Dermis microvascular lymphatic vessel endothelial cell (primary cell): ENCODE measurements around the gene S100A8. TPM values are rescaled to one million over a fixed set of nuclear protein-coding genes. Genes with fewer than 3 reads are reported as not detected.
A peak's percentile ranks its signal among the peaks of the same experiment; 100 is the strongest.
"Not testable (repeated sequence)": the region's sequence is repeated elsewhere in the genome, so short reads cannot be mapped to it uniquely, and the experiment has no call there.

Experiments used
- DNase-seq, 2 donors: peaks; one replicate each; pipeline versions ENCODE4 v3.0.0 to v3.0.0-alpha.2; 2010; ENCODE audit warnings: low read depth in 2 of 2
- total RNA-seq: library from RNA; depleted of rRNA; stranded (reverse); fragments of >200 nt; gene quantifications from 2 replicates; pipeline ENCODE4 v1.2.1, GENCODE V29; 2014

Gene S100A8
- total RNA-seq, 1 donor from 2014 or later, result not detected

DNA sequence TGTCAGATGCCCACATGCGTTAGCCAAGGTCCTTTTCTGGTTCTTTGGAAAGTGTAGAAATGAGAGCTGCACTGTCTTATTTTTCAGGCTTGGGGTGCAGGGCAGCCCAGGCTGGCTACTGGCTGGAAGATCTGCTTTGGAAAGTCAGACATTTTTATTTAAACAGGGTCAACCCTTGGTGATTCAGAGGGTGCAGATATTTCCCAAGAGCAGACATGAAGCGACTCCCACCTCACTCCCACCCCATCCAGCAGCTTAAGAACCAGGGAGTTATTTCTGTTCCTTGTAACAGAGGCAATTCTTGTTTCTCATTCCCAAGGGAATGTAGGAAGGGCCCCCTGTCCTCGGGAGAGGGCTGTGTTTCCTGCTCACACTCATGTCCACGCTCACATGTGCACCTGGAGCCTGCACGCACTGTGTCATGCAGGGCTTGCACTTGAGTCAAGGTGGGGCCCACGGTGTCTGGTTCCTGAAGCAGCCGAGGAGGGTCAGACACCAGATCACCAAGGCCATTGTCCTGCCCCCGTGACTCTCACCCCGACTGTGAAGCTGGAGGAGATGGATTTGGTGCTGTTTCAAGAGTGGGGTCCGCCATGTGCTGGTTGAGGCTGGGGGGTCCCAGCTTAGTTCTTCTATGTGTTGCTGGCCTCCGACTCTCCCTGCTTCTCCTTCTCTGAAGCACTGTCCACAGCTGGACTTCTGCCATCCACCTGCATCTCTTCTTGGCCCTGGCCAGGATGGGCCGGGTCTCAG lies 26.4 kb upstream of the S100A8 start:
- no peak for DNase-seq

DNA sequence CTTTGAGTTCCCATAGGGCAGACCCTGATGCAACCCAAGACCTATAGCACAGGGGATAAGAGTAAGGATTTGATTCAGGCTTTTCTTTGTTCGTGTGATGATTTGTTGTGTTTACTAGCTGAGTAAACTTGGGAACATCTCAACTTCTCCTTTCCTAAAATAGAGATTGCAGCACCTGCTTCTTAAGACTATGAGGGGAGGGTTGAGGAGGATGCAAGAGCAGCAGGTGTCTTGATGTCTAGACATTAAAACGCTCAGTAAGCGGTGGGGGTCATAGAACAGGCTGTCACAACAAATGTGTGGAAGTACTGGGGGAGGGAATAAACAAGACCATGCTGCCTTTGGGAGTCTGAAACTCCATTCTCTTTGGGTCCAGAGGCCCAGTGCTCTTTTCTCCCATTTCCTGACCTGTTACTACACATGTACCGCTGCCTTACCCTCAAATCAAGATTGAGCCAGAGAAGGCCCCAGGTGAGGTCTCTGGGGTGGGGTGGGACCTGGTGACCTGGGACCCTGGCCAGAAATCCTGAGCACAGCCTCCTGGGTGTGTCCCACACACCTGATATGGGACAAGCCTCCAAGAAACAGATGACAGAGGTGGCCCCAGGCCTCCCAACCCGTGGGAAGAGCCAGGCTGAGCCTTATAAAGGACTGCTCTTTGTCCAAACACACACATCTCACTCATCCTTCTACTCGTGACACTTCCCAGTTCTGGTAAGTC lies 25.1 kb upstream of the S100A8 start, which contains the start of gene S100A7A:
Gene S100A7A, plus strand, starts transcription at position 671 of the 721 bp plus-strand sequence. CDS start 1,563 bp downstream, outside the sequence.
- no peak for DNase-seq

DNA sequence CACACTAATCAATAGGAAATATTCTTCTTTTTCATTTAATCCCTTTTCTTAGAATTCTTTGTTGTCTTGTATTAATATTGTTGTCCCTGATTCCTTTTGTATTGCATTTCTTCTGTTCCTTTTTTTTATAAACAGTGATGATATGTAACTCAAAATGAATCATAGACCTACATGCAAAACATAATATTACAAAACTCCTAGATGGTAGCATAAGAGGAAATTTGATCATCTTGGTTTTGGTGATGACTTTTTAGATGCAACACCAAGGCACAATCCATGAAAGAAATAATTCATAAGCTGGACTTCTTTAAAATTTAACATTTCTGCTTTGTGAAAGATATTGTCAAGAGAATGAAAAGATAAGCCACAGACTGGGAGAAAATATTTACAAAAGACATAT lies 23.1 kb upstream of the S100A8 start:
- DNase-seq, result not testable (repeated sequence)

DNA sequence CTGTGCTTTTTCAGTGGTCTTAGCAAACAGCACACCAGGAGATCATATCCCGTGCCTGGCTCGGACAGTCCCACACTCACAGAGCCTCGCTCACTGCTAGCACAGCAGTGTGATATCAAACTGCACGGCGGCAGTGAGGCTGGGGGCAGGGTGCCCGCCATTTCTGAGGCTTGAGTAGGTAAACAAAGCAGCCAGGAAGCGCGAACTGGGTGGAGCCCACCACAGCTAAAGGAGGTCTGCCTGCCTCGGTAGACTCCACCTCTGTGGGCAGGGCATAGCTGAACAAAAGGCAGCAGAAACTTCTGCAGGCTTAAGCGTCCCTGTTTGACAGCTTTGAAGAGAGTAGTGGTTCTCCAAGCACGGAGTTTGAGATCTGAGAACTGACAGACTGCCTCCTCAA lies 16.4 kb upstream of the S100A8 start:
- DNase-seq, result not testable (repeated sequence)

DNA sequence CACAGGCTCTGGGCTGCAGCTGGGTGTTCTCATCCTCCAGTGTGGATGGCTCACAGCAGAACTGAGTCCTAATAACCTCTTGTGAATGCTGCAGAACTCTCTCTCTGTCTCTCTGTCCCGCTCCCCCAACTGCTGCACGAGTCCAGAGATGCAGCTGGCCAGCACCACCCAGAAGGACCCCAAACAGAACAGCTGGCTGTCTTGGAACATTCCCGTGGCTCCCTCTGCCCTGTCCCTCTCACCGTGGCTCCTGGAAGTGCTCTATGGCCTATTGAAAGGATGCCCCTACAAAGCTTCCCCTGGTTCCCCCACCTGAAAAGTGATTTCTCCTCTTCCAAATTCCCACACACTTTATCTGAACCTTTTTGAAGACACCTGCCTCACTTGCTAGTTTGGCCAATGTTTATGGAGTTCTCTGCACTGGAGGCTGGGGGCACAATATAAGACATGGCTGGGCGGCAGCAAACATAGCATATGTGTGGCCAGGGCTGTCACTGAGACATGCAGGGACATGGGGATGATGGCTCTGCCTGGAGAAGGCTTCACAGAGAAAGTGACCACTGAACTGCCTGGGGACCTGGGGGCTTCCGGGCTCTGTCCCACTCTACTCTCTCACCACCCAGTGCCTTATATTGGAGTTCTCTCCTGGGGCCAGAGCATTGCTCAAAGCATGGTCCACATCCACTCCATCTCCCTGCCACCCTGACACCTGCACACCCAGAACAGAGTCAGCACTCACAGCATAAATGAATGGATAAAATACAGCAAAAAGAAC lies 15.1 kb upstream of the S100A8 start:
- DNase-seq, result not testable (repeated sequence)

- peak in 1 of 2 donors; percentile 5 for DNase-seq
Observed at GRCh38 chr1:153404768-153405167, 13.9 kb upstream of the S100A8 start.

DNA sequence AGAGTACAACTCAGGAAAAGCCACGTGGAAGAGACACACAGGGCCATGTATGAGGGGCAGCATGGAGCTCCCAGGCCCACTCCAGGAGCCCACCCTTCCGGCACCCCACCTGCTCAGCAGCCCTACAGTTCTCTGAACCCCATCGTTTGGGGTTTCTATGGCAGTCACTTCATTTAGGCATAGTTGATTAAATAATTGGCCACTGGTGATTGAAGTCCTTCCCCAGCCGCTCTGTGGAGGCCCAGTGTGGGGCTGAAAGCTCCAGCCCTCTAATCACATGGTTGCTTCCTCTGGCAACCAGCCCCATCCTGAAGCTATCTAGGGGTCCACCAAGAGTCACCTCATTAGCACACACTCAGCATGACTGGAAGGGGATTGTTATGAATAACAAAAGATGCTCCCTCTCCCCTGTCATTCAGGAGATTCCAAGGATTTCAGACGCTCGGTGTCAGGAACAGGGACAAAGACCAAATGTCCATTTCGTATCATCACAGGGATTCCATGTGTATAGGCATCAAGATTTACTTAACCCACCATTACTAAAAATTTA lies 13.3 kb upstream of the S100A8 start:
- no peak for DNase-seq

- DNase-seq, result no peak
Observed at GRCh38 chr1:153403421-153404085, 12.7 kb upstream of the S100A8 start.

GRCh38 chr1:153402226-153402625 lies 11.4 kb upstream of the S100A8 start:
- no peak for DNase-seq

DNA sequence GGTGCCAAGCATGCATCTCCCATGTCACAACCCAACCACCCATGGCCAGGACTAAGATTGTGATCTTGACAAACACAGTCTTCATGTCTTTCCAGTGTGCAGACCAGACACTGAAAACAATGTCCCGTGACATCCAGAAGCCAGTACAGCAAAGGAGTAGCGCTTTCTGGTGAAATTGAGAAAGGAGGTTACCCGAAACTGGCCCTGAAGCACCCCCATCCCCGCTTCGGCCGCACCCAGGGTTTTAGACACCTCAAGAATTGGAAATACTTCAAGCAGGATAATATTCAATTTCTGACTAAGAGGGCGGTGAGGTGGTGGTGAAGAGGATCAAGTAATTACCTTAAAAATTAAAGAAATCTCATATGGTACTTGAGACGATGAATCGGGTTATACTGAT lies 10.6 kb upstream of the S100A8 start:
- DNase-seq, result no peak

DNA sequence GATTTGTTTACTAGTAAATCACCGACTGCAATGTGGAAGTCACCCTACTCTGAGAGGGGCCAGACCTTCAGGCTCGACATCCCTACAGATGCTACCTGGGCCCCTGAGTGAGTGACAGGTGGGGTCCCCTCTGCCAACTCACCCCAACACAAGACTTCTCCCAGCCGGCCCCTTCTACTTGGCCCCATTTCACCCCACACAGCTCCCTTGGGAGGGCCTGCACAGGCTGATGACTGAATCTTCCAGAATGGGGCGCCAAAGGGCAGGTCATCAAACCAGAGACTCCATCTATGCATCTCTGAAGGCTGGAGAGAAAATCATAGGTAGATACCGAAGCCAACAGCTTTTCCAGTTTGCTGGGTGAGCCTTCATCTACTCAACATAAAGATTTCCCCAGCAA lies 9.4 kb upstream of the S100A8 start:
- DNase-seq, result no peak

DNA sequence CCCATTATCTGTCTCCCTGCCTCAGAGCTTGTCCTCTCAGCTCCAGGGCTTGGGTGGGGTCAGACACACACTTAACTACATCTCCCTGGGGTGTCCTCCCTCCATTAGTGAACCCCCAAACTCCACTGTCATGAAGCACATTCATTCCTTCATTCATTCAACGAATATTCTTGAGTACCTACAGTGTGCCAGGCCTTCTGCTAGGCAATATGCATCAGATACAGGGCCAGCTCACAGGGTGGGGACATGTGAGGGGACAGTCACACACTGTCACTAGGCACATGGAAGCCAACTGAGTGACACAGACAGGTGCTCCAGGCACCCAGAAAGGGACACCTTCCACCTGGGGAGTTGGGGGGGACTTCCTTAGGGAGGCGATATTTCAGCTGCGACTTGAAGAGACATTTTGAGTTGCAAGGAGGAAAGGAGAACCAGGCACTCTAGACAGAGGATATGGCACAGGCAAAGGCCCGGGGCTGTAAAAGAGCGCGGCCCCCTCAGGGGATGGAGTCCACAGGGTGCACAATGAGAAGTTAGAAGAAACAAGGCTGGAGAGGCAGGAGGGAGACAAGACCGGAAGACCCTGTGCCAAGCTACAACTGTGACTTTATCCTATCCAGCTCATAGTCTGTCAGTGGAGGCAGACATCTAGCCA lies 8.7 kb upstream of the S100A8 start:
- DNase-seq, result no peak

DNA sequence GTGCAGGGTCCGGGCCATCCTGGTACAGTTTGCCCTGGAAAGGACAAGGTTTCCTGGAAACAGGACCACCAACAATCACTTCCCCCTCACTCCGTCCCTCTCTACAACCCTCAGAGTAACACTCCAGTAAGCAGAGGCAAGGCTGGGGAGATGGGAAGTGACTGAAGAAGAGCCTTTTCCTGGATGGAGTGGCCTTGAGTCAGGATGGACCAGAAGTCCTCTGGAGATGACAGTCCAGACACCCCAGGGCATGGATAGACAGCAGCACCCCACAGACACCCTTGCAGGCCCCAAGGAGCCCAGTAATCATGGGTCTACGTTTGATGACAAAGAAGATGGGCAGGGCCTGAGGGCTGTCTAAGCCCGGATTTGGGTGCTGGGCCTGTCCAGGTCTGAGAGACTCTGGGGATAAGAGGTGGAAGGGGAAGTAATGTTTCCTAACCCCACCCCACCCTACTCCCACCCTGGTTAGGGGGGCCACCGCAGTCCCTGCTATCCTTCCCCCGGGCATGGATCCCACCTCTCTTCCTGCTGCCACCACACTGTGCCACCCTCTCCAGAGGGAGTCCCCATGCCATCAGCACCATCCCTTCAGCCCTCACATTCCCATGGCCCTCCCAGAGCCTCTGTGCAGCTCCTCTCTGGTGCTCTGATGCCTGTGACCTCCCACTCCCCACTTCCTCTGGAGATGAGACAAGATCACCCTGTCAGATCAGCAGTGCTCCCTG lies 7.2 kb upstream of the S100A8 start:
- no peak for DNase-seq

DNA sequence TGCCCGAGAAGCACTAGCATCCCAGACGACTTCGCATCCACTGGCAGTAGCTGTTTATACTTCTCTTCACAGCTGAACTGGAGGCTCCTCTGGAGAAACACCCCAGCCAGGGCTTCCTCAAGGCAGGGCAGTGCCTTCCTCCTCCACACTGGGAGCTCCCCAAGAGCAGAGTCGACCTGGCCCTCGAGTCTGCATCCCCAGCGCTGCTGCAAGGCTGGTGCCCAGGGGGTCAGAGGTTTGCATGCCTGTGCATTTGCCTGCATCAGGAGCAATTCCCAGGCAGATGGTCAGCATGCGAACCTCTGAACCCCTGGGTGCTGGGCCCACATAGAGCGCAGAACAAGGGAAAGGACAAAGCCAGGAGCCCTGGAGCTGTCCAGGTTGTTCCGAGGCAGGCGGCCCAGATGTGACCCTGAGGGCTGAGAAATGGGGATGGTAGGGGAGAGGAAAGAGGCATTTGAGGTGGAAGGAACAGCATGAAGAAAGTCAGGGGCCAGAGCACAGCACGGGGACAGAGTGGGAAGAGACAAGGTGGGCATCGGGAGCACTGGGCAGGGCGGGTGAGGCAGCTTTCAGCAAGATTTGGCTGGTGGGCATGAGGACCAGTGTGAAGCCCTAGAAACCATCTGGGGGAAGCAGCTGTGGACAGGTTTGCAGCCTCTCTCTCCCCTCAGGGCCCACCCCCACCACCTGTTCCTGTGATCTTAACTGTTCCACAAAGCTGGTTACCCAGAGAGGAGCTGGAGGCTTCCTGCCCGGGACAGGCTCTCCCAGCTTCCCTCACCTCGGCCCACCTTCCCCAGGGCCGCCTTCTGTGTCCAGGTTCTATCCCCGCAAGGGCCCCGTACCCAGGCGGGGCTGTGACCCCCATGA lies 6.4 kb upstream of the S100A8 start:
- no peak for DNase-seq

DNA sequence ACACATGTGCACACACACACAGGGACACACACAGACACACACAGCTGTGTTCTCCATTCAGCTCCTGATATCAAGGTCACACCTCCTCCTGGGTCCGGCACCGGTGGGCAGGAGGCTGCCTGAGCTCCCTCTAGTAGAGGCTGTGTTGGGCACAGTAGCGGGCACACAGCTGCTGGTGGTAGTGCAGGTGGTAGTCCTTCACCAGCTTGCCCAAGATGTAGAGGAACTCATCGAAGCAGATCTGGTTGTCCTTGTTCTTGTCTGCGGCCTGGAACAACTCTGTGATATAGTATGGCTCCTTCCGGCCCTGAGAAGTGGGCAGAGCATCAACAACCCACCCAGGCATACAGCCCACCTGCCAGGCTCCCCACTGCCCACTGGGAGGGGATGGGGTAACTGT lies 5.6 kb upstream of the S100A8 start:
- DNase-seq, result no peak

DNA sequence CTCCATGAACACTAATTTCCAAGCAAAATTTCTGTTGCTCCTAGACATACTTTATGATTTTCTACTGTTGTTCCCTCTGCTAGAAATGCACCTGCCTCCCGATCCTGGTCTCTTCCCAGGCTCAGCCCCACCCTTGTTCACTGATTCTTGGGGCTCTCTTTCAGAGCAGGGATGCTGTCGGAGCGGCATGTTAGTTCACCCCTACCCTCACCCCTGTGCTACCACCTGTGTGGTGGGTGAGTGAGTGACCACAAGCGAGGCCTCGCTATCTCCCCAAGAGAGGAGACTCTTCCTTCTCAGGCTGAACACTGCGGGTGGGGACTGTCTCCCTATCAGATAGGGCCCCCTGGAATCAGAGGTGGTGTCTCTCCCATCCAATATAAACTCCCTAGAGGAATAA lies 4.9 kb upstream of the S100A8 start:
- DNase-seq, result no peak

- DNase-seq, result no peak
Observed at GRCh38 chr1:153395136-153395685, 4.3 kb upstream of the S100A8 start.

DNA sequence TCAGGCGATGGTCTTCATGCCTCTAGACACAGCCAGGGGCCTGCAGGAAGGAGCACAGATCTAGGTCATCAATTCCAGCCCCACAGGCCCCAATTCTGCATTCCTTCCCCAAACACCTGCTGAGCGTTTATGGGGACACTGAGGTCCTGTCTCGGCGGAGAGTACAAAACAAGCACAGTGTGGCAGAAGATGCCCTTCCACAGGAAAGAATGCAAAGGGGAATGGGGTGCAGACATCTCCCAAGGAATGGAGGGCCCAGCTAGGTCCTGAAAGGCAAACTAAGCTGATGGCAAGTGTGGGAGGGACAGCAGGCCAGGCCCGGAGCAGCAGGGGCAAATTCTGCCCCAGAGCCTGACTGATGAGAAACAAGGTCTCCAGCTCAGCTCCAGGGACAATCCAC lies 3.5 kb upstream of the S100A8 start:
- DNase-seq, result no peak

- no peak for DNase-seq
Observed at GRCh38 chr1:153393926-153394325, 3.1 kb upstream of the S100A8 start.
